Omental fat pad (tissue), 4 donors: ENCODE measurements around the gene ZAP70. TPM values are rescaled to one million over a fixed set of nuclear protein-coding genes. Genes with fewer than 3 reads are reported as not detected.

Source experiments
- ATAC-seq: fragments of 150-250 bp; one replicate; pipeline ENCODE4 v1.9.1; 2016; ENCODE audit warnings: mild to moderate bottlenecking, moderate library complexity; ENCODE audit not compliant: low FRiP score
- DNase-seq: peaks from one replicate; pipeline ENCODE4 v3.0.0-alpha.2; 2019; ENCODE audit warnings: low spot score
- total RNA-seq, 4 donors: library from RNA; depleted of rRNA; stranded (reverse); fragments of >200 nt; gene quantifications; one replicate each; pipeline ENCODE4 v1.1.0, GENCODE V29; 2016
- TF ChIP-seq, protein P1 (sequence below), 3 donors: fragments of 450-650 bp; IDR thresholded peaks; one replicate each; pipeline ENCODE4 v1.5.1; 2016 to 2017; ENCODE audit warnings: antibody characterized with exemption in 3 of 3, mild to moderate bottlenecking in 3 of 3, moderate library complexity in 2 of 3

Gene ZAP70
- total RNA-seq, 4 donors from 2014 or later: 4.1 to 9.6 (median 6.5) TPM

DNA sequence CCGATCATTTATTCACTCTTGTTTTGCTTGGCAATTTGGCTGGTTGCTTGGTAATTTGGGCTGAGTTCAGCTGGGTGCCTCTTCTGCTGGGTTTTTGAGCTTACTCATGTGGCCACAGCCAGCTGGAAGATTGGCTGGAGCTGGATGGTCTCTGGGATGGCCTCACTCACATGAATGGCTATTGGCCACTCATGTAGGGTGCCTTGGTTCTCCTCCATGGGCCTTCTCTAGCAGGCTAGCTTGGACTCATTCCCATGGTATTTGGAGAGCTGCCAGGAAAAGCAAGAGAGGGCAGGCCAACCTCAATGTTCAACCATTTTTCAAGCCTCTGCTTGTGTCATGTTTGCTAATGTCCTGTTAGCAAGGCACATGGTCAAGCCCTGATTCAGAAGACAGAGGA, 16.9 kb downstream of the ZAP70 start:
- no peak for DNase-seq
- TF ChIP-seq, protein P1, sequence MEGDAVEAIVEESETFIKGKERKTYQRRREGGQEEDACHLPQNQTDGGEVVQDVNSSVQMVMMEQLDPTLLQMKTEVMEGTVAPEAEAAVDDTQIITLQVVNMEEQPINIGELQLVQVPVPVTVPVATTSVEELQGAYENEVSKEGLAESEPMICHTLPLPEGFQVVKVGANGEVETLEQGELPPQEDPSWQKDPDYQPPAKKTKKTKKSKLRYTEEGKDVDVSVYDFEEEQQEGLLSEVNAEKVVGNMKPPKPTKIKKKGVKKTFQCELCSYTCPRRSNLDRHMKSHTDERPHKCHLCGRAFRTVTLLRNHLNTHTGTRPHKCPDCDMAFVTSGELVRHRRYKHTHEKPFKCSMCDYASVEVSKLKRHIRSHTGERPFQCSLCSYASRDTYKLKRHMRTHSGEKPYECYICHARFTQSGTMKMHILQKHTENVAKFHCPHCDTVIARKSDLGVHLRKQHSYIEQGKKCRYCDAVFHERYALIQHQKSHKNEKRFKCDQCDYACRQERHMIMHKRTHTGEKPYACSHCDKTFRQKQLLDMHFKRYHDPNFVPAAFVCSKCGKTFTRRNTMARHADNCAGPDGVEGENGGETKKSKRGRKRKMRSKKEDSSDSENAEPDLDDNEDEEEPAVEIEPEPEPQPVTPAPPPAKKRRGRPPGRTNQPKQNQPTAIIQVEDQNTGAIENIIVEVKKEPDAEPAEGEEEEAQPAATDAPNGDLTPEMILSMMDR (IDR thresholded peaks at IDR 0.05): no peak
- no peak for ATAC-seq

DNA sequence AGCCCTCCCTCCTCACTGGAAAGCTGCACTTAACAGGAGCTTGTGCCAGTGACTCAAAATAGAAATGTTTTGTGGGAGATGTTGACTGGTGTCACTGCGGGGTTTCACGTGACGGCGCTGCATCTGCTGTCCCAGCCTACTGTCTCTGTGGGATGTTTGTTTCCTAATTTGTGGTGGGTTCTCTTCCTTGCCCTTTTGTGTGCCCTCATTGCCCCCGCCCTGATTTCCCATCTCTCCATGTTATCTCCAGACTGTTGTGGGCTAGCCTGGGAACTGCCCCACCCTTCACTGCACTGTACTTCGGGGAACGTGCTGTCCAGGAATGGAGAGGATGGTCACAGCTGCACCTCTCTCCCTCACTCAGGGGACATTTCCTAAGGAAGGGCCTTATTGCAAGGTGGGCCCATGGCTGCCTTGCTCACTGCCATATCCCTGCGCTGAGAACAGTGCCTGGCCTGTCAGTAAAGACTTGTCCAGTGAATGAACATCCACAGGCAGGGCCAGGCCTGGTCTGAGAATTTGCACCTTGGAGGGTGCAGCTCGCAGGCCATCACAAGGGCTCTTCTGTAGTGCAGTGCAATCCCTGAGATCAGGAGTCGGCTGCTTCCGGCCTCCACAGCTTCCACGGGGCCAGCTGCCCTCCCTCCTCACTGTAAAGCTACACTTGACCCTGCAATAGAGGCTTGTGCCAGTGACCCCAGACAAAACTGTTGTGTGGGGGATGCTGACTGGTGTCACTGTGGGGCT, 18.1 kb downstream of the ZAP70 start:
- DNase-seq: no peak
- no peak for ATAC-seq
- TF ChIP-seq, protein P1 (IDR thresholded peaks at IDR 0.05): no peak

DNA sequence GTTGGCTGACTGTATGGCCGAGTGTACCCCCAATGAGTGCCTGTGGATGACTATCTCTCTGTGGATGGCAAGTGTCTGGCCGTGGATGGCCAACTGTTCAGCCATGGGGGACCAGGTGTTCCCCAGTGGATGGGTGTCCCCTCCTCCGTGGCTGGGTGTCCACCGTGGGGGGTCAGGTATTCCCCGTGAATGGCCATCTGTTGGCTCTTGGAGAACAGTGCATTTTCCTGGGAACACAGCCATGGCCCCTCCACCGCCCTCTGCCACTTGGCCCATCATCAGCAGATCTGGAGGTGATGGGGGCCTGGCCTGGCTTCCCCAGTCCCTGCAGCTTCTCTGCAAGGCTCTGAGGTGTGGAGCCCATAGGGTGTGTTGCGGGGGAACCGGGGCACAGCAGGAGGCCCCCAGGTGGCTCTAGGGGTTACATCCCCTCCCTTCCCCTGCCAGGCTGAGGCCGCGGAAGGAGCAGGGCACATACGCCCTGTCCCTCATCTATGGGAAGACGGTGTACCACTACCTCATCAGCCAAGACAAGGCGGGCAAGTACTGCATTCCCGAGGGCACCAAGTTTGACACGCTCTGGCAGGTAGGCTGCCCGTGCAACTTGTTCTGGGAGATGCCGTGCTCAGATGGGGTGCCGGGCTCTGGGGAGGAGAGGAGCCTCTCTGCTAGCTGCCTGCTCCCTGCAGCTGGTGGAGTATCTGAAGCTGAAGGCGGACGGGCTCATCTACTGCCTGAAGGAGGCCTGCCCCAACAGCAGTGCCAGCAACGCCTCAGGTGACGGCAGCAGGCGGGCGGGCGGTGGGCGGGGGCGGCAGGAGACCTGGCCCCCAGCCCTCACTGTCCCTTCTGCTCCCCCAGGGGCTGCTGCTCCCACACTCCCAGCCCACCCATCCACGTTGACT, 19.3 kb downstream of the ZAP70 start:
- TF ChIP-seq, protein P1 (IDR thresholded peaks at IDR 0.05): no peak
- no peak for ATAC-seq
- no peak for DNase-seq

DNA sequence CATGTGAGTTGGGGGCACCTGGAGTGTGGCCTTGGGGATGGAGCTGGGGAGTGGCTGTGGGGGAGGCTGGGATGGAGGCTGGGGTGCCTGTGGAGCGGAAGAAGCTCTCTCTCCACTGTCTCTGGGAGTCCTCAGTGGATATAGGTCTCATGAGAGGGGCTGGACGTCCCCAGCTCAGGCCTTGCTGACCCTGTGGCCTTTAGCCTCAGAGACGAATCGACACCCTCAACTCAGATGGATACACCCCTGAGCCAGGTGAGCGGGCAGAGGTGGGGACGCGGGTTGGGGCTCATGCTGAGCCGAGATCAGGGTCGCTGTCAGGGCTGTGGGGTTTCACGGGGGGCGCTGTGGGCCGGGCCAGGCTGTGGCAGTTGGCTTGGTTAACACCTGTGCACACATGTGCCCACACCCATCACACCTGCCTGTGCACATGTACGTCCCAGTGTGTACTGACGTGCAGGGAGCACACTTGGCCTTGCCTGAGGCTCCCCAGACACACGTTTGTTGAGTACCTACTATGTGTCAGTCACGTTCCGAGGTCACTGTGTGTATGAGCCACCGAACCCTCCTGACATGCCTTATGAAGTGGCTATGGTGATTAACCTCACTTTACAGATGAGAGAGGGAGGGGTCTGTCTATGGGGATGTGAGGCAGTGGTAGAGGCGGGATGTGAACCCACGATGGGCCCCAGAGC, 20.1 kb downstream of the ZAP70 start:
- DNase-seq (no peak), ATAC-seq (no peak)
- TF ChIP-seq, protein P1 (IDR thresholded peaks at IDR 0.05): no peak

DNA sequence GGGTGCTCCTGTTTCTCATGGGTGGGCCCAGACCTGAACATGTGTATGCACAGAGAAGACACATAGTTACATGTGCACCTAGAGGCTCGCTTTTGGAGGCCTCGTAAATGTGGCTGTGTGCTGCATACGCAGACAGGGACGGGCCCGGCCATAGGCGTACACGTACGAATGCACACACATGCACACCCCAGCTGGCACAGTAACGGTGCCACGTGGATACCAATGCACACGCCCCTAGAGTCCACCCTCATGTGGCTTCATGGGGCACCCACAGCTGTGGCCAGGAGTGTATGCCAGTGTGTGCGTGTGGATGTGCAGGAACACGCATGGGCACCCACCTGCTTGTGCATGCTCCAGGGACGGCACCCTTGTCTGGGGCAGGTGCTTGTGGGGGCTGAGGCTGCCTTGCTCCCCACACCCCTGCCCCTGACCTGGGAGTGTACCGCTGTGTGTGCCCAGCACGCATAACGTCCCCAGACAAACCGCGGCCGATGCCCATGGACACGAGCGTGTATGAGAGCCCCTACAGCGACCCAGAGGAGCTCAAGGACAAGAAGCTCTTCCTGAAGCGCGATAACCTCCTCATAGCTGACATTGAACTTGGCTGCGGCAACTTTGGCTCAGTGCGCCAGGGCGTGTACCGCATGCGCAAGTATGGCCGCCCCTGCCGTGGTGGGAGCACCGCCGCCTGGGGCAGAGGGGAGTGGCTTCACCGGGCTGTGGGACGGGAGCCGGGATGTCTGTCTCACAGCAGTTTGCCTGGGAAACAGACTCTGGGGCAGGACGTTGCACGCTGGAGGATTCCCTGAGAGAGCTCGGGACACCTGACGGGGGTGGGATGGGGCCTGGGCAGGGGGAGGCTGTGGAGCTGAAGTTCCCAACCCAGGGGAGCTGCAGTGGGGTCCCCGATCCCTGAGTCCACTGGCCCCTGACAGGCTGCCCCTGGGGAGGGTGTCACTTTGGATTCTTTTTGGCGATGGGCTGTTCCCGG, 21.0 kb downstream of the ZAP70 start:
- no peak for DNase-seq
- TF ChIP-seq, protein P1 (IDR thresholded peaks at IDR 0.05): no peak
- no peak for ATAC-seq

DNA sequence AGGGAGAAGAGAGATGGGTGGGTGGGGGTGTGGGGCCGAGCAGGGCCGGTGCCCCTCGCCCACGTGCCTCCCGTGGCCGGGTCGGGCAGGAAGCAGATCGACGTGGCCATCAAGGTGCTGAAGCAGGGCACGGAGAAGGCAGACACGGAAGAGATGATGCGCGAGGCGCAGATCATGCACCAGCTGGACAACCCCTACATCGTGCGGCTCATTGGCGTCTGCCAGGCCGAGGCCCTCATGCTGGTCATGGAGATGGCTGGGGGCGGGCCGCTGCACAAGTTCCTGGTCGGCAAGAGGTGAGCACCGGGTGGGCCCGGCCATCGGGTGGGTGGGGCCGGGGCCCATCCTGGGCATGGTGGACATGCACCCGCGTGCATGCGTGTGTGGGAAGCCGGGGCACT, 21.8 kb downstream of the ZAP70 start:
- TF ChIP-seq, protein P1 (IDR thresholded peaks at IDR 0.05): no peak
- no peak for DNase-seq
- ATAC-seq: no peak
